Pons (tissue), 1 donor: ENCODE data around the gene FLRT2.
A peak's percentile ranks its signal among the peaks of the same experiment; 100 is the strongest.

Source experiments
- DNase-seq: peaks from one replicate; pipeline ENCODE4 v3.0.0-alpha.2; 2016; ENCODE audit warnings: low spot score

Gene FLRT2

GRCh38 chr14:85531141-85531586 lies 1.2 kb downstream of the FLRT2 start:
- DNase-seq: no peak

DNA sequence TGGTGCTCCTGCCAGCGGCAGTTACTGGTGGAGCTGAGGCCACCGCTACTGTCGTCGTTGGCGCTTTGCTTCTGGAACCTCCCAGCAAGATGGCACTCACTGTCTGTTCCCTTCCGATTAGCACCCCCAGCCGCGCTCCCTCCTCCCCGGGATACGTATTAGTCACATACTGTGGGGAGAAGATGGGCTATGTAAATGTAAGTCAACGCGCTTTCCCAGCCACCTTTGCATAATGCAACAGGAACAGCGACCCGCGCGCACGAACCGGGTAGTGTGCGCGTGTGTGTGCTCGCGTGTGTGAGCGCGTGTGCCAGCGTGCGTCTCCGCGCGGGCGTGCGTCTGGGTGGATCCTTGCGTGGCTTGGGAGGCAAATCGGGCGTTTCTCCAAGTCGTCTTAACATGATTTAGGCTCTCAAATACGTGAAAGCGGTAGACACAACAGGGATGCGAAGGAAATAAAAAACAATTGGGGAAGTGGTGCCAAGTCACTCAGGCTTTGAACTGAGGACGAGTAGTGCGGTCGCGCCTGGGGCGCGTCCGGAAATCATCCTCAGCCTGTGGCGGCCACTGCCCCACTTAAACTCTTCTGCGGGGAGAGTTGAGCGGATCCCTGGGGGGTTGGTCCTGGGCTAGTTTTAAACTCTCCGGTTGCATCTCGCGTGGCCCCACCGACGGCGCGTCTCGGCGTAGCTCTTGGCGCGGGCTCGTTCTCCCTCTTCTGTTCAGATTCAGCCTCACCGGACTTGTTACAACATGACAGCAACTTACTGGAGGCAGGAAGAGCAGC lies 1.8 kb downstream of the FLRT2 start:
- no peak for DNase-seq

DNA sequence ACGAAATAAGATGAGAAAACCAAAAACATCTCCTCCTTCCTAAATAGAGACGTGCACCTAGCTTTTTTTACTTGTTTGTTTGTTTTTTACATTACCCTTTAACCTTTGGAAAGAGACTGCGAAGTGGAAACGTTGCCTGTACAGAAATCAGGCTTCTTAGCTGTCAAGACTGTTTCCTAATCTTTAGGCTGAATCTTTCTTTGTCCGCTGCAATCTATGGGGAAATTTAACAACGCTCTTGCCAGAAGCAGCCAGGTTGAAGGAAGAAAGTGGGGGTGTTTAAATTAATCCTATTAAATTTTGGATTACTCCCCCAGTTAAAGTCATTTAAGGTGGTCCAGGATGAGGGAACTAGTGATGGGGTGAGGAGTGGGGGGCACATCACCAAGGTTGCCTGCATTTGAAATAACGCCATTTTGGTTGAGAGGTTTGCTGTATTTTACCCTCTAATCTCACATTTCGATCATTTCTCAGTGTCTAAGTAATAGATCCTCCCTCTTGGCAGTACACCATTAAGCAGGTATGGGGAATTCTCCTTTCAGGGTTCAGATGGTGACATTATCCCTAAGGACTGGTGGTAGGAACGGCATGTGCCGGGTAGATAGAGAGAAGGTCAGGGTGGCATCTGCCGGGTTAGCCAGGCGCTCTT lies 2.6 kb downstream of the FLRT2 start:
- no peak for DNase-seq

GRCh38 chr14:85533023-85533860 lies 3.3 kb downstream of the FLRT2 start:
- DNase-seq: peak; percentile 60

DNA sequence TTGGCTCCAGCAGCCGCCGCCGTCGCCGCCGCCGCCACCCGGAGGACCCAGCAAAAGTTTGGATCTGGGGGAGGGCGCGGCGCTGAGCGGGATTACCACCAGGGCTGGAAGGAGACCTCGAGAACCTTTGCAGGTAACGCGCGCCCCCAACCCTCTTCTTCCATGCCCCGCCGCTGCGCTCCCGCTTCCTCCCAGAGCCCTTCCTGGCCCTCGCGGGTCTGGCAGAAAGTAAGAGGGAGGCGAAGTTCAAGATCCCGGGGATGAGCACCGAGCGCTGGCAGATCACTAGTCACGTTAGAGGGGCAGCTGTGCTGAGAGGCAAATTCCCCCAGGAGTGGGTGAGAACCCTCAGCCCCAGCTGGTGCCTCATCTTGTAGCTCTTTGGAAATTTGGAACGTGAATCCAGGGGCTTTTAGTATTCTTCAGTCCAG lies 3.9 kb downstream of the FLRT2 start:
- no peak for DNase-seq

DNA sequence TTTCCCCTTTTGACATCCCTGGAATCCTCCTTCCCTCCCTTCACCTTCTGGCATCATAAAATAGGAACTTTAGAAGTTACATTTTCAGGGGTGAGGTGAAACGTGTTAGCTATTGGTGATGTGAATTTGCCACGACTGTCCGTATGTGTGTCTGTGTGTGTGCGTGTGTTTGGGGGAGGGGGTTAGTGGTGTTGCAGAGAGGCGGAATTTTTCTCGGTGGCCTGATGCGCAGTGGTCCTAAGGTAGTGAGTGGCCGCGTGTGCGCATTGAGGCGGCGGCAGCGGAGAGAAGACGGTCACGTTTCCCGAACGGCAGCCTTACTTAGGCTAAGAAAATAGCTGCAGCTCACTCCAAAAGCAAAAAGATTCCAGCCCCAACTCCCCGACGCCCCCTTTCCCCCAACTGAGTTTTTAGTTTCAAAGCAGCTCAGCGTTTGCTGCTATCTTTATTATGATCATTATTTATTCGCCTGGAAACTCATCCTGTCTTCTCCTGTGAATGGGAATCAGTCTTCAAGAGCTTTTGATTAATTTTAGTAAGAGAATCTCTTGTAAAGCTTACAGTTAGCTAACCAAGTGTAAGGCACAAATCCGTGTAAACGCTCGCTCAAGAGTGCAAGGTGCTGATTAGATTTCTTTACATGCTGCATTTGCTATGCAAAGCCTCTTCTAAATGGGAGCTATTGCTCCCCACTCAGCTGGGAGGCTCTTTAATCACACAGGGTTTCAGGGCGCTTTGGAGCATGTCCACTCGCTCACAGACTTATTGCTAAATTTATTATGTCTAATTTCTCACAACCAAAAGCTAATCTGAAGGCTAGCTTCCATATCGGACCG lies 4.7 kb downstream of the FLRT2 start:
- DNase-seq: no peak

DNA sequence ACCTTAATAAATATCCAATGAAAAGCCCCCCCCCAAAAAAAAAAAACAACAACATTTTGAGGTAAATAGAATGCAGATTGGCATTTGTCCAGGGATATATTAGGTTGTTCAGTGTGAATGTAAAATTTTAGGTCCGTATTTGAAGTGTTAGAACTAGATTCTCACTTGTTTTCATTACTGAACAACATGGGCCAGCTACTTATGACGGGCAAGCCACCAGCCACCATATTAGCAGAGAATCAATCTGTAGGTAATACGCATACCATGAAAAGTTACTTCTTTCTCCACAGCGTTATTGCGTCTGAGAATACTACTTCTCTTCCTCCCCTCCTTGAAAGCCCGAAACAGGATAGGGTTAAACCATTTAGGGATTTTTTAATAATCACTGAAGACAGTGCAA lies 5.4 kb downstream of the FLRT2 start:
- DNase-seq: no peak

DNA sequence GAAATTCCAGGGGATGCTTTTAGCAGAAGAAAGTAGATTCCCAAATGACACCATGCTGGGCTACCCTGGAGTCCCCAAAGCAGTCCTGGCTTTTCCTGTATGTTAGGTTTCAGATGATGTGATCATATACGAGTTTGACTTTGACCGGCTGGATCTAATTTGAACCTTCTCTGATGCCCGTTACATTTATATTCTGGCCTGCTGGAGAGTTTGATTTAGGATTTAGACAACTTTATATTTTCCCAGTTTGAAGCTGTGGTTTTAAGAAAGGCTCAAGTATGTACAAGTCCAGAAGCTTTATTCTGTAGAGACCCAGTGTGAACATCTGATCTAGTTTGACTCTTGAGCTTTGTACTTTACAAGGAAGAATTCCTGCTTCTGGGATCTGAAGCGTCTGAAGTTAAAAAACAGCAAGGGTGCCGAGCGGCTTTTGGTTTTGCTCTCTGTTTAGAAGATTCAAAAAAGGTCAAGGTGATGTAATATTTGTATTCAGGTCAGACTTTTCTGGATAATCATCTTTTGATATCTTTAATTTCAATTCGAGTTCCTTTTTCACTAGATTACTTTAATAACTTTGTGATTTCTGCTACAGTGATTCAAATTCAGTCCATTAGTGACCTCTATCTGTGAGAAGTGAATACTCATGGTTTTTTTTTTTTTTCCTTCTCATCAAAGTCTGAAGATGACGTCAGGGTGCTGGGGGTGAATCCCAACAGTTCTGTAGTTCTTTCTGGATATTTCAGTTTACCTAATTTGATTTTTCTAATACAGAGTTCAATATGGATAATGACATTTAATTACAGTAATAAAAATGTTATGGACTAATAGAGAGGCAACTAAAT lies 6.3 kb downstream of the FLRT2 start:
- DNase-seq: peak; percentile 48

- no peak for DNase-seq
Measured at GRCh38 chr14:85536833-85537190, 6.9 kb downstream of the FLRT2 start.

- no peak for DNase-seq
Measured at GRCh38 chr14:85537526-85537925, 7.6 kb downstream of the FLRT2 start.

- DNase-seq: no peak
Measured at GRCh38 chr14:85538636-85539035, 8.7 kb downstream of the FLRT2 start.

DNA sequence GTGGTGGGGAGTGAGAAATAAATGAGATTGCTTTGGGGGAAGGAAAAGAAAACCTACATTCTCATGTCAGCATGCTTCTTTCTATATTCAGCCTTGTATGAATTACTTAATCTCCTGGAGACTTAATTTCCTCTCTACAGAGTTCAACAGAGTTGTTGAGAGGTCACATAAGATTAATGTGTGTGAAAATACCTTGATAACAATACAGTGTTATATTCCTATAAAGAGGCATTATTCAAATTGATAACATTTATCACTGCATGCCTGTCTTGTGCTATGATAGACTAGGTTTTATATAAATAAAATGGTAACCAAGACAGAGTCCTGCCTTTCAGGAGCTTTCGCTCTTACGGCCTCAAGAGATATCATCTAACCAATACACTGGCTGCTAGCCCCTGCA lies 9.6 kb downstream of the FLRT2 start:
- DNase-seq: no peak

DNA sequence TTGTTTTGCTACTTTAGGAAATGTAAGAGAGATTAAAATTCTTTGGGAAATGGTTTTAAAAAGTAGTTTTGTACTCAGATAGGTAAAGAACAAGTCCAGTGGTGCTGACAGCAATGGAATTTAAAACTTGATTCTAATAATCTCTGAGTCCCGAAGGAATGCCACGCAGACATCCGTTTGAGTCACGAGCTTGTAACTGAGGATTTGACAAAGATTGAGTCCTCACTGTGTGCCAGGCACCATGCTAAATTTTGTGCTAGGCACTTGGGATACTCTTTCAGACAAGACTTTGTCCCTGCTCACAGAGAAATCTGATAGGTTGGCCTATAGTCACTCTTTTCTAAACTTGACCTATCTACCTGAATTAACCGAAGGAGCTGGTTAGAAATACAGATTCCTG lies 12.7 kb downstream of the FLRT2 start:
- DNase-seq: no peak

GRCh38 chr14:85545738-85546137 lies 15.8 kb downstream of the FLRT2 start:
- no peak for DNase-seq

- no peak for DNase-seq
Measured at GRCh38 chr14:85546390-85546789, 16.4 kb downstream of the FLRT2 start.

DNA sequence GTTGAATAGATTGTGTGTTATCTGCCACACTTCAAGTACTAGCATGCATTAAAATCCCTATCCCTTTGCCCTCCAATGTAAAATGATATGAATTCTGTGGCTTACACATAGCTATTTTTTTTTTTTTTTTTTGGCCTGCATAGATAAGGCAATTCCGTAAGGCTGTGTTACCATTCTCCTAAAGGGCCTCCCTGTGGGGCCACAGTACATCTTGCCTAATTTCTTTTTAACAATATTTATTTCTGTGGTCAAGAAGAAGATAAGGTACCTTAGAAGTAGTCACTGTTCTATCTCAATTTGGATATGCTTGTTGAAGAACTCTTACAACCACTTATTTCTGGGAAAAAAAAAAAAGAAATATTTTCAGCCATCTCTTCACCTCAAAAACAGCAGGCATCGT lies 19.8 kb downstream of the FLRT2 start:
- no peak for DNase-seq

- DNase-seq: no peak
Measured at GRCh38 chr14:85554106-85554505, 24.2 kb downstream of the FLRT2 start.

DNA sequence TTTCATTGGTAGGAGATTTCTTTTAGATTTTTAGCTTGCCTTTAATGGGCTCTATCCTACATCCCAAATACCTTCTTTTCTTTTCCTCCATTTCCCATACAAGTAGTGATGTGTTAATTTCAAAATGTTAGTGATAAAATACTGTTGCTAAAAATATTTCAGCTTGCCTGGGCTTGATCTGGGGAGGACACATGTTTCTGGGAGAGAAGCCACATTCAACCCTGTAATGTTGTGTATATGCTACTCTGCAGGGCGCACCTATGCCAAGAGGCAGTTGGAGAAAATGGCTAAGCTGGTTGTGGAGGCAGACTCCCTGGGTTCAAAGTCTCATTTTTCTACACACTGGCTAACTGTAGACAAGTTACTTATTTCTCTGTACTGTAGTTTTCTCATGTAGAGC lies 26.3 kb downstream of the FLRT2 start:
- no peak for DNase-seq

- no peak for DNase-seq
Measured at GRCh38 chr14:85558505-85558904, 28.6 kb downstream of the FLRT2 start.

DNA sequence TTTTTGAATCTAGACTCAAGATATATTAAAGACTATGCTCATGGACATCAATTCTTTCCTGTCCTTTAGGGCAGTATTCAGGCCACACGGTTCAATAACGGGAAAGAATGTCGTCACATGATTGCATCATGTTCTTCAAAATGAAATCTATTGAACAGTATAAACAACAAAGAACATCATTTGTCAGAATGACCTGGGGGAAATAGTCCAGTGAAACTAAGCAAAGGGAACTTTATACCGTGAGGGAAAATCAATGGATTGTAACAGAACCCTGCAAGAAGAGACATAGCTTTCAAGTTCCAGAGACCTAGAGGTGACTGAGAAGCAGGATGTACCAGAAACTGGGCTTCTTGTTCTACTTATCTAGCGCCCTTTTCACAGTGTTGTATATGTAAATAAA lies 32.7 kb downstream of the FLRT2 start:
- DNase-seq: no peak
